ENCODE data around the gene CCR8. TPM values are rescaled to one million over a fixed set of nuclear protein-coding genes. Genes with fewer than 3 reads are reported as not detected.
"Not testable (repeated sequence)": the region's sequence is repeated elsewhere in the genome, so short reads cannot be mapped to it uniquely, and the experiment has no call there.

The CCR8 gene
- total RNA-seq, 1 experiment from 2014 or later: not detected

- Histone ChIP-seq H2AFZ (no peak overlapping the region), H3K4me2 (no peak overlapping the region)
Observed at GRCh38 chr3:39362812-39363211, 33.3 kb downstream of the CCR8 start.

GRCh38 chr3:39370450-39370849, 40.9 kb downstream of the CCR8 start:
- BruUV-seq (replicated peaks); intact Hi-C loops (cut with micrococcal nuclease; ENCODE audit: unreplicated experiment); H3K27ac ChIP-seq; H3K4me3 ChIP-seq; H3F3A ChIP-seq (ENCODE audit: insufficient read depth, low read depth); H2AFZ ChIP-seq; H3K79me2 ChIP-seq (ENCODE audit: low read depth); H3K4me2 ChIP-seq; H3K36me3 ChIP-seq (ENCODE audit: low read depth); POLR2A ChIA-PET (ENCODE audit: unreplicated experiment); CTCF ChIA-PET; H3K9me2 ChIP-seq (ENCODE audit: insufficient read depth); H4K20me1 ChIP-seq (ENCODE audit: insufficient read depth); DNase-seq; H3K9me3 ChIP-seq (ENCODE audit: insufficient read depth, low read depth); H3K4me1 ChIP-seq (replicated peaks; ENCODE audit: insufficient read depth): not testable (repeated sequence)
- H3K27me3 ChIP-seq (ENCODE audit: insufficient read depth, low read depth): peaks cover 22% of the 10 kb centered on the region; the same call in 1 of the 2 replicates

More at GRCh38 chr3:39362812-39363211, 33.3 kb downstream of the CCR8 start:
- TF ChIP-seq EZH2 (IDR thresholded peaks at IDR 0.05; ENCODE audit: low read depth) (no peak), CTCF (conservative IDR thresholded peaks at IDR 0.05) (no peak)
- H3K36me3 ChIP-seq (ENCODE audit: low read depth): no peaks in the 10 kb centered on the region
- no peaks in the 10 kb centered on the region for H3F3A ChIP-seq (ENCODE audit: insufficient read depth, low read depth)
- intact Hi-C loops (cut with micrococcal nuclease; ENCODE audit: unreplicated experiment): no loop called here
- BruUV-seq (replicated peaks): no TSS peak
- peaks cover 3% of the 10 kb centered on the region for H3K27me3 ChIP-seq (ENCODE audit: insufficient read depth, low read depth)
- no peaks in the 10 kb centered on the region for H3K4me1 ChIP-seq (replicated peaks; ENCODE audit: insufficient read depth)
- H3K79me2 ChIP-seq (ENCODE audit: low read depth): no peaks in the 10 kb centered on the region
- no peaks in the 10 kb centered on the region for H3K9me3 ChIP-seq (ENCODE audit: insufficient read depth, low read depth)
- no peak overlapping the region for H3K27ac ChIP-seq
- no peak for DNase-seq
- ChIA-PET POLR2A (ENCODE audit: unreplicated experiment) (no interaction called here), CTCF (no interaction called here)
- H4K20me1 ChIP-seq (ENCODE audit: insufficient read depth): no peaks in the 10 kb centered on the region
- no peaks in the 10 kb centered on the region for H3K9me2 ChIP-seq (ENCODE audit: insufficient read depth)
- H3K4me3 ChIP-seq: no peak overlapping the region

- DNase-seq: no peak
- Histone ChIP-seq H3K4me2 (no peak overlapping the region), H3K79me2 (ENCODE audit: low read depth) (no peaks in the 10 kb centered on the region), H3K9me3 (ENCODE audit: insufficient read depth, low read depth) (no peaks in the 10 kb centered on the region), H3K27ac (no peak overlapping the region), H2AFZ (no peak overlapping the region), H3K36me3 (ENCODE audit: low read depth) (no peaks in the 10 kb centered on the region), H3K27me3 (ENCODE audit: insufficient read depth, low read depth) (peaks cover 22% of the 10 kb centered on the region; the same call in 1 of the 2 replicates), H3F3A (ENCODE audit: insufficient read depth, low read depth) (no peaks in the 10 kb centered on the region), H4K20me1 (ENCODE audit: insufficient read depth) (no peaks in the 10 kb centered on the region), H3K4me3 (no peak overlapping the region), H3K9me2 (ENCODE audit: insufficient read depth) (no peaks in the 10 kb centered on the region), H3K4me1 (replicated peaks; ENCODE audit: insufficient read depth) (no peaks in the 10 kb centered on the region)
- TF ChIP-seq CTCF (conservative IDR thresholded peaks at IDR 0.05) (no peak), EZH2 (IDR thresholded peaks at IDR 0.05; ENCODE audit: low read depth) (no peak)
- POLR2A ChIA-PET (ENCODE audit: unreplicated experiment): no interaction called here
- intact Hi-C loops (cut with micrococcal nuclease; ENCODE audit: unreplicated experiment): no loop called here
- CTCF ChIA-PET: no interaction called here
- BruUV-seq (replicated peaks): no TSS peak
Observed at GRCh38 chr3:39372833-39373232, 43.3 kb downstream of the CCR8 start.

GRCh38 chr3:39376959-39377634, 47.6 kb downstream of the CCR8 start:
- intact Hi-C loops (cut with micrococcal nuclease; ENCODE audit: unreplicated experiment): loop anchor here (5.0 kb wide), 1 partner anchor 185 kb away; the partner anchor contains the start of gene XIRP1
- BruUV-seq (replicated peaks): no TSS peak
- CTCF ChIA-PET: interaction anchor here (0.8 kb wide), 1 partner anchor 89 kb away, joined by 4 read pairs; no protein-coding TSS in a partner anchor
- Histone ChIP-seq H3K4me1 (replicated peaks; ENCODE audit: insufficient read depth) (no peaks in the 10 kb centered on the region), H3F3A (ENCODE audit: insufficient read depth, low read depth) (no peaks in the 10 kb centered on the region), H3K9me3 (ENCODE audit: insufficient read depth, low read depth) (no peaks in the 10 kb centered on the region), H3K27ac (no peak overlapping the region), H3K79me2 (ENCODE audit: low read depth) (no peaks in the 10 kb centered on the region), H4K20me1 (ENCODE audit: insufficient read depth) (no peaks in the 10 kb centered on the region), H3K4me3 (no peak overlapping the region), H2AFZ (no peak overlapping the region), H3K36me3 (ENCODE audit: low read depth) (no peaks in the 10 kb centered on the region), H3K4me2 (no peak overlapping the region), H3K9me2 (ENCODE audit: insufficient read depth) (no peaks in the 10 kb centered on the region), H3K27me3 (ENCODE audit: insufficient read depth, low read depth) (peaks cover 12% of the 10 kb centered on the region; the same call in 1 of the 2 replicates)
- TF ChIP-seq CTCF (conservative IDR thresholded peaks at IDR 0.05): no peak
- no peak for TF ChIP-seq EZH2 (IDR thresholded peaks at IDR 0.05; ENCODE audit: low read depth)
- POLR2A ChIA-PET (ENCODE audit: unreplicated experiment): no interaction called here
- no peak for DNase-seq

Measured in PC-9 (cell line).